Stimulated activated CD8-positive, alpha-beta memory T cell treated with anti-CD3 and anti-CD28 coated beads, Interleukin-4, amount 100 ng/mL, for 1 hour (primary cell): Measurements from ENCODE around the gene BTNL8.

Experiments
- DNase-seq, 2 donors: peaks; one replicate each; pipeline ENCODE4 v3.0.0-alpha.2; 2020; ENCODE audit warnings: low read depth in 2 of 2, low spot score in 1 of 2

The BTNL8 gene

DNA sequence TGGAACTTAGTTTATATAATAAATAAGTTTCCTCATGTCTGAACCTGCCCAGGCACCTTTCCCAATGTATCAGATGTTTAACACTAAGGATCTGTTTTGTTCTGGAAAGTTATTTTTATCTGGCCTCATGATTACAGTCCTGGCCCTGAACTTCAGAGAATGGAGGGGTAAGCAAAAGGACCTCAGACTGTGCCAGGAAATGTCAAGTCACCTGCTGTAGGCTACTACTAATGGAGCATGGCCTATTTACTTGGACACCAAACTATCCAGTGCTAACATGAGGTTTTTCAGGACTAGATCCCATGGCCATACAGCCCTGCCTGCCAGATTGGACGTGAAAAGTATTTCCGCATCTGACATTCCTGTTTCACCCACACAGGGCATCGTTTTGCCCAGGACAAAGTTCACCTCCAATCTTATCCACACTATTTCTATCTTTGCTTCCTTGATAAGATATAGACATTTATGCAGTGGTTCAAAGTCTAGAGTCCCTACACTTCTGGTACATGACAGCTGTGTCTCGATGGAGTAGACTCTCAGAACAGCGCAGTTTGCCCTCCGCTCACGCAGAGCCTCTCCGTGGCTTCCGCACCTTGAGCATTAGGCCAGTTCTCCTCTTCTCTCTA lies at the start of gene BTNL8:
Gene BTNL8 (plus strand): TSS at position 539 of the 626 bp plus-strand sequence. CDS start 152 bp downstream, outside the sequence.
- no peak for DNase-seq

DNA sequence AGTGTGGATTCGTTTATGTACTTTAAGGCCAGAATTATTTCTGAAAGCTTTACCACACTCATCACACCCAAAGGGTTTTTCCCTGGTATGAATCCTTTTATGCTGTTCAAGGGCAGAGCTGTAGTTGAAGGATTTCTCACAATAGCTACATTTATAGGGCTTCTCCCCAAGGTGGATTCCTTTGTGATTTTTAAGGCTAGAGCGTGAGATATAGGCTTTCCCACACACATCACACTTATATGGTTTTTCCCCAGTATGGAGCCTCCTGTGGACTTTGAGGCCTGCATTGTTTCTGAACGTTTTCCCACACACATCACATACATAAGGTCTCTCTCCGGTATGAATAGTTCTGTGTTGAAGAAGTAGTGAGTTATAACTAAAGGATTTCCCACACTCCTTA lies 49.1 kb upstream of the BTNL8 start:
- DNase-seq = no peak

- DNase-seq = no peak
Observed at GRCh38 chr5:180850434-180851078, 48.4 kb upstream of the BTNL8 start.

DNA sequence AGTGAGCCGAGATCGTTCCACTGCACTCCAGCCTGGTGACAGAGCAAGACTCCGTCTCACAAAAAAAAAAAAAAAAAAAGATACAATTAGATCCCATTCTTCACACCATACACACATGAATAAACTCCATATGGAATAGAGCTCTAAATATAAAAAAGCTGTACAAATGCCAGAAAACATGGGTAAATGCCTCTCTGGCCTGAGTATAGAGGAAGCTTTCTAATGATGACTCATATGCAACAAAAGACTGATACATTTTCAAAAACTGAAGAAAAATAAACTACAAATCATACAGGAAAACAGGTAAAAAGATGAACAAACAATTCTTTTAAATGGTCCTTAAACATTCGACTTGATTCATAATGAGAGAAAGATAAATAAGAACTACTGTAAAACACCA lies 46.5 kb upstream of the BTNL8 start:
- DNase-seq = no peak

GRCh38 chr5:180853121-180853847 lies 45.7 kb upstream of the BTNL8 start:
- no peak for DNase-seq

GRCh38 chr5:180853848-180854176 lies 45.1 kb upstream of the BTNL8 start:
- no peak for DNase-seq

DNA sequence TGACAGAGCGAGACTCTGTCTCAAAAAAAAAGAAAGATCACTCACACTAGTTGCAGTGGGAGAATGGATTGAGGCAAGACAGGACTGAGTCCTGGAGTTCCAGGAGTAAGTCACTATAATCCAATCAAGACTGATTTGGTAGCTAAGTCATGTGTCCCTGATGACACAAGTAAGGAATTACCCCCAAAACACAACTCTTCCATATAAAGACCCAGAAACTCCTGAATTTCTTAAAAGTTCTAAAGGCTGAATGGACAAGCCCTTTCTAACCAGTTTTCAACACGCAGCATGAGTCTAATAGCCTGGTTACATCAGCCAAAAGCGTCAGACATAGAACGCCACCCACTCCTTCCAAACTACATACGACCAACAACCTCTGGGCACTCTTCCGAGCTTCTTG lies 40.4 kb upstream of the BTNL8 start:
- DNase-seq = no peak

- peak in 1 of 2 donors; percentile 11 for DNase-seq
Observed at GRCh38 chr5:180860273-180860886, 38.6 kb upstream of the BTNL8 start.

DNA sequence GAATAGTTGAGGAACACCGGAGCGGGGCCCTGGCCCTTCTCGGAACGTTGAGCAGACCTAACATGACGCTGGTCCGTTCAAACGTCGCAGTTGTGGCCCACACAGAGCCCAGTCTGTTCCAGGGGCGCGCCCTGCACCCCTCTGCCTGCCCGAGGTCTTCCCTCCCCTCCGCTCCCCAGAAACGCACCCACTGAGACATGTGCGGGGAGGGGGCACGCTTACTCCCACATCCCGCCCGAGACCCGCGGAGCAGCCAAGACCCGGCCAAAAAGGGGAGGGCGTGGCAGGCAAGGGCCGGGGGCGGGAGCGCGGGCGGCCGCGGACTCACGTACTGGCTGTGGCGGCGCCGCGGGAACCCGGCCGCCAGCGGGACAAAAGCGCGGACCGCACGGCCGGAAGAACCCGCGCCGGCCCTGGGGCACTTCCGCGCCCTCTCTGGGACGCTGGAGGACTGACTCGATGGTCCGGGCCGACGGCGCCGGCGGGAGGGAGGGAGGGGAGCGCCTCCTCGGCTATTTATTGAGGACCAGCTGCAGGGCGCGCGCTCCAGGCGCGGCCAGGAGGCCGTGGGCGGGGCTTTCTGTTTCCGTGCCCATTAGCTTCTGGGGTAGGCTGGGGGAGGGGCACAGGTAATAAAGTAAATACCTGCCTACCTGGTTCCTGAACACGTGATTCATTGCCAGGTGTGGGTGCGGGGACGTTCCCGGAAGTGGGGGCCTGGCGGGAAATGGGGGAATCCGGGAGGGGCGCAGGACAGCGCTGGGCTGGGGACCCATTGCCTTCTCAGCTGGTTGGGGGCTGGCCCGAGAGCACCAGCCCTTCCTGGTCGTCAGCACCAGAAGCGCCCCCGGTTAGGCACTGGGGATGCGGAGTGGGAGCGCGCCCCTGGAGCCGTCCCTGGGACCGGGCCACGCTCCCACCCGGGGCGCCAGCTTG lies 37.8 kb upstream of the BTNL8 start, which contains the start of gene ZFP62:
Gene ZFP62 (minus strand): TSS at position 390 of the 936 bp plus-strand sequence. CDS start 57 bp downstream, at position 333.
- DNase-seq = peak; percentile 70 to 76

DNA sequence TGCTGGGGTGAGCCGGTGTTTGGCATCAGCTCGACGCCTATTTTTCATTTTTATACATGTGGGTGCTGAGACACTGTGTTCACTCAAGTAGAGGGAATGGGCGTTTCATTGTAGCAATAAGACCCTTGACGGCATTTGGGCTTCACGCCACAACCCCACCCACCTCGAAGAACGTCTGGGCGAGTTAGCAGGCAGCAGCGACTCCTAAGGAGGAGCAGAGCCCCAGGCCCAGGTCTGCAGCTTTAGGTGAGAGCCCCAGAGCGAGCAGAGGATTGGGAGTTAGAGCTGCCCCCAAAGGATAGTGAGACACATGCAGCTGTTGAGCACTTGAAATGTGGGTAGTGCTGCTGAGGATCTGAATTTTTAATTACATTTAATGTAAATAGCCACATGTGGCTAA lies 36.3 kb upstream of the BTNL8 start:
- no peak for DNase-seq

DNA sequence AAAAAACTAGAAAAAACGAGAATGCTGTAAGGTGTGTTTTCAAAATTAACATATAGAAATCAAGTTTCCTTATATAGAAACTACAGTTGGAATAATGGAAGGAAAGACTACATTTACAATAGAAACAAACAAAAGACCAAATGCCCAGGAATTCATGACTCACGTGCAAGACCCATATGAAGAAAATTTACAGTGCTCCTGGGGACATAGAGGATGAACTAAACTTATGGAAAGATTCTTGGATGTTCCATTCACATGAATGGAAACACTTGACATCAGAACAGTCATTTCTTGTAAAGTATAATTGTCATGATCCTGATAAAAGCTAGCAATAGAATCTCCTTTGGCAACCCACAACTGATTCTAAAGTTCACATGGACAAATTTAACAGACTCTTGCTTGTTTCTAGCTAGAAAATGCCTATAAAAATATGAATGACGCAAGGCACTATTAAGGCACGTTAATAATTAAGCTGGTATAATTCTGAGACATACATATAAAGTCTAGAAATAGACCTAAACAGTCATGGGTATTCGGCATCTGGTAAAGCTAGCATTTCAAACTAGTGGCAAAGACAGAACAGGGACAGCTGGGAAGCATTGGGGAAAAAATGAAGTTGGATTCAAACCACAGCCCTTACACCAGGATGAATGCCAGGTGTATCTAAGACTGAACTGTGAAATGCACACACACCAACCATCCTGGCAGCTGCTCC lies 32.8 kb upstream of the BTNL8 start:
- no peak for DNase-seq

DNA sequence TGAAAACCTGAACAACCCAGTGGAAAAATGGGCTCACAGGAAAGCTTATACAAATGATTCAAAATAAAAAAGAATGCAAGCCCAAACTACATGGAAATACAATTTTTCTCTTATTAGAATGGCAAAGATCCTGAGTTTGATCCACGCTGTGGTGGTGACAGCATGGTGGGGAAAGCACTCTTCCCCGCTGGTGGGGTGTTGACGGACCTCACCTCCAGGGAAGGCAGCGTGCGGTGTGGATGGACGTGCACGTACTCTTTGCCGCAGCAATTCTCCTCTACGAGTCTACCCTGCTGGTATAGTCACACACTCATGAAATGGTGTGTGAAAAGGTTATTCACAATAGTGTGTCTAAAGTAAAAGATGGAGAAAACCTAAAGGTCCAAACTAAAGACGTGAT lies 32.0 kb upstream of the BTNL8 start:
- no peak for DNase-seq

DNA sequence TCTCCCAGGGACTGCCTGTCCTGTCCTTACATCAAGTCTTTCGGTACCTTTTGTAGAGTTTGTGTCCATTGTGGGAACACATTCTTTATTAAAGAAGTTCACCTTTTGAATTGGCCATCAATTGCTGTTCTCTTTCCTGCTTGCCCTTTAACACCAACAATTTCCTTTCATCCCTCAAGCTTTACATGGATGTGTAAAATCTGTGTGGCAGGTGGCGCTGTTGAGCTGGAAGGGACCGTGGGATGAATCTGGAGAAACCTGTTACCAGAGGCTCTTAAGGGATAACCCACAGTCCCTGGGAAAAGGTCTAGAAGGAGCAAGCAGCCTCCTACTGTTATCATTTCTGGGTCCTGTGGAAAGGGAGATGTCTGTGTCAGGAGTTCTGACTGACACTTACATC lies 30.0 kb upstream of the BTNL8 start:
- peak; percentile 17 to 47 for DNase-seq

GRCh38 chr5:180869587-180869986 lies 29.4 kb upstream of the BTNL8 start:
- DNase-seq = no peak

GRCh38 chr5:180870276-180871068 lies 28.5 kb upstream of the BTNL8 start:
- DNase-seq = no peak

- no peak for DNase-seq
Observed at GRCh38 chr5:180872419-180872818, 26.5 kb upstream of the BTNL8 start.

GRCh38 chr5:180873615-180874520 lies 25.1 kb upstream of the BTNL8 start:
- DNase-seq = no peak

DNA sequence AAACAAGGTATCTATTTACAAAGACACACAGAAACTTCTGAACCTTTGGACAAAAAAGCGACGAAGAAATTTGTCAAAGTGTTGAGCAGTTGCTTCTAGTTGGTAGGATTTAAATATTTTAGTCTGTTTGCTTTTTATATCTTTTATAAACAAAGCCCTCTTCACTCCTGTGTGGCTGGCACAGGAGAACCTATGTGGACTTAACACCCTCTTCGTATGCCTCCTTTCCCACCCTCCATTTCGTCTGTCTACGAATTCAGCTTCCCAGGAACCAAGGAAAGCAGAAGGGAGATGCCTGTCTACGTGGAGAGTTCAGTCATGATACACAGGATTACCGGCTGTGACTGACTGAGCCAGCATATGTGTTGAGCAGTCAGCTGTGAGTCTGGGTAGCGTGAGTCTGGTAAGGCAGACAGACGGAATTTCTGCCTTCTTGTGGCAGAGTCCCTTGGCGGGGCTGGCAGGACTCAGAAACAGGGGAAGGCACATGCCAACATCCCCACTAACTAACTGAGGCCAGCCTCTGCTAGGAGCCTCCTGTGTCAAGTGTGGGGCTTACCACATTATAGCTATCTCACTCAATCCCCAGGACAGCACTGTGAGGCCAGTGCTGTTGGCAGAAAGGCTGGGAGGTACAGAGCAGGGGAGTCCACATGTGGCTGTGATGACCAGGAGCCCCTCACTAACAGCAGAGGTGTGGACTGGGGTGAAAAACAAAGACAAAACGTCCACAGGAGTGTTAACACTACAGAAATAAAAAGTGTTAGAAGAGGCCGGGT lies 24.0 kb upstream of the BTNL8 start:
- no peak for DNase-seq
